Caco-2 (cell line): ENCODE data around the gene AAMP. TPM values are rescaled to one million over a fixed set of nuclear protein-coding genes. Genes with fewer than 3 reads are reported as not detected.

ENCODE experiments used
- BruUV-seq: library from RNA; stranded (reverse); fragments of 400-500 nt; replicated peaks from 2 replicates; lab custom pipeline; 2021; lab: Mats Ljungman, UMichigan
- CTCF ChIA-PET: fragments of 300-600 bp; sonication (Branson Sonifier 250); formaldehyde crosslinking; loops from one replicate; lab custom pipeline; 2022; ENCODE audit warnings: antibody characterized with exemption; lab: Charles Lee
- POLR2A ChIA-PET: fragments of 300-600 bp; sonication (Branson Sonifier 250); formaldehyde crosslinking; loops from one replicate; lab custom pipeline; 2022; ENCODE audit warnings: antibody characterized with exemption; lab: Charles Lee
- DNase-seq, 2 experiments: peaks; one replicate each; pipeline versions ENCODE4 v3.0.0 to v3.0.0-alpha.2; 2020 to 2022
- H3K27me3 ChIP-seq: replicated peaks from 2 replicates; pipeline ENCODE4 v1.6.0; 2011; ENCODE audit warnings: low read length; ENCODE audit not compliant: control insufficient read depth, insufficient read depth
- H3K36me3 ChIP-seq: 2 replicates; pipeline ENCODE4 v1.5.1; 2011; ENCODE audit warnings: low read length; ENCODE audit not compliant: control insufficient read depth, insufficient read depth
- H3K4me1 ChIP-seq: fragments of 250-450 bp; sonication (Bioruptor Pico); 2 replicates; pipeline ENCODE4 v1.5.1; 2020; ENCODE audit warnings: mild to moderate bottlenecking
- H3K4me3 ChIP-seq: 2 replicates; pipeline ENCODE4 v1.5.1; 2011; ENCODE audit warnings: low read depth, mild to moderate bottlenecking, control low read depth, low read length
- H3K9me3 ChIP-seq: fragments of 250-450 bp; sonication (Bioruptor Pico); 2 replicates; pipeline ENCODE4 v1.5.1; 2020; ENCODE audit warnings: mild to moderate bottlenecking, moderate library complexity
- H3K27ac Mint-ChIP-seq: one replicate; pipeline ENCODE4 v1.8.0; 2022; ENCODE audit warnings: mixed read lengths; ENCODE audit not compliant: unreplicated experiment
- H3K27me3 Mint-ChIP-seq: one replicate; pipeline ENCODE4 v1.8.0; 2022; ENCODE audit warnings: mixed read lengths; ENCODE audit not compliant: insufficient read depth, unreplicated experiment
- H3K36me3 Mint-ChIP-seq: one replicate; pipeline ENCODE4 v1.8.0; 2022; ENCODE audit warnings: mild to moderate bottlenecking, mixed read lengths; ENCODE audit not compliant: insufficient read depth, unreplicated experiment
- H3K4me1 Mint-ChIP-seq: one replicate; pipeline ENCODE4 v1.8.0; 2022; ENCODE audit warnings: low read depth, mixed read lengths; ENCODE audit not compliant: unreplicated experiment
- H3K4me3 Mint-ChIP-seq: one replicate; pipeline ENCODE4 v1.8.0; 2022; ENCODE audit warnings: mild to moderate bottlenecking, moderate library complexity, mixed read lengths; ENCODE audit not compliant: unreplicated experiment
- H3K9me3 Mint-ChIP-seq: one replicate; pipeline ENCODE4 v1.8.0; 2022; ENCODE audit warnings: mixed read lengths; ENCODE audit not compliant: unreplicated experiment
- CTCF ChIP-seq, 2 experiments: fragments of 200-600 bp in 1 of 2; IDR thresholded peaks; 1 replicate in 1 of 2; 2 replicates in 1 of 2; pipeline versions ENCODE4 v1.5.1 to v1.8.0; 2011 to 2022; ENCODE audit warnings: antibody characterized with exemption in 1 of 2, control low read depth in 1 of 2, inconsistent platforms in 1 of 2, low read depth in 1 of 2, low read length in 1 of 2, mild to moderate bottlenecking in 1 of 2, moderate library complexity in 1 of 2; ENCODE audit not compliant: insufficient read depth in 1 of 2, severe bottlenecking in 1 of 2, unreplicated experiment in 1 of 2
- intact Hi-C: fragments of 100-400 bp; cut with micrococcal nuclease; formaldehyde crosslinking; loops from one replicate; pipeline ENCODE4 v1.10.0; 2022; ENCODE audit not compliant: unreplicated experiment
- total RNA-seq: library from RNA; stranded (reverse); gene quantifications from 2 replicates; pipeline ENCODE4 v1.2.3, GENCODE V29; 2022

Gene AAMP
- total RNA-seq, 1 experiment from 2014 or later: 125 TPM

GRCh38 chr2:218284106-218284811 lies 14.3 kb upstream of the AAMP start:
- Mint-ChIP-seq H3K4me3 (no peak overlapping the region), H3K9me3 (no peaks in the 10 kb centered on the region), H3K27ac (peak overlapping the region; percentile 64), H3K27me3 (no peaks in the 10 kb centered on the region), H3K36me3 (peaks cover 84% of the 10 kb centered on the region), H3K4me1 (peaks cover 48% of the 10 kb centered on the region)
- Histone ChIP-seq H3K4me3 (no peak overlapping the region), H3K36me3 (peaks cover 5% of the 10 kb centered on the region), H3K27me3 (no peaks in the 10 kb centered on the region), H3K4me1 (peaks cover 72% of the 10 kb centered on the region), H3K9me3 (no peaks in the 10 kb centered on the region)
- intact Hi-C loops: no loop called here
- BruUV-seq: no TSS peak
- ChIA-PET POLR2A (interaction anchor here (1.2 kb wide), 1 partner anchor 9 kb away, joined by 12 read pairs; no protein-coding TSS in a partner anchor), CTCF (interaction anchor here (0.9 kb wide), 1 partner anchor 9 kb away, joined by 4 read pairs; no protein-coding TSS in a partner anchor)
- no peak for TF ChIP-seq CTCF (IDR thresholded peaks at IDR 0.05; ENCODE audit: insufficient read depth in 1 of 2, low read depth in 1 of 2, low read length in 1 of 2, severe bottlenecking in 1 of 2, unreplicated experiment in 1 of 2)
- DNase-seq: no peak

- Histone ChIP-seq H3K36me3 (peaks cover 6% of the 10 kb centered on the region), H3K9me3 (no peaks in the 10 kb centered on the region), H3K4me1 (peaks cover 54% of the 10 kb centered on the region), H3K27me3 (no peaks in the 10 kb centered on the region), H3K4me3 (no peak overlapping the region)
- CTCF ChIA-PET: no interaction called here
- POLR2A ChIA-PET: no interaction called here
- Mint-ChIP-seq H3K27ac (peak overlapping the region; percentile 87), H3K9me3 (no peaks in the 10 kb centered on the region), H3K36me3 (peaks cover 89% of the 10 kb centered on the region), H3K4me3 (no peak overlapping the region), H3K4me1 (peaks cover 37% of the 10 kb centered on the region), H3K27me3 (no peaks in the 10 kb centered on the region)
- no TSS peak for BruUV-seq
- intact Hi-C loops: no loop called here
- TF ChIP-seq CTCF (IDR thresholded peaks at IDR 0.05; ENCODE audit: insufficient read depth in 1 of 2, low read depth in 1 of 2, low read length in 1 of 2, severe bottlenecking in 1 of 2, unreplicated experiment in 1 of 2): no peak
- peak in 1 of 2 experiments; percentile 43 for DNase-seq
Measured at GRCh38 chr2:218282173-218282991, 12.4 kb upstream of the AAMP start.

GRCh38 chr2:218281449-218281848 lies 11.5 kb upstream of the AAMP start:
- H3K4me3 ChIP-seq: no peak overlapping the region
- peaks cover 6% of the 10 kb centered on the region for H3K36me3 ChIP-seq
- TF ChIP-seq CTCF (IDR thresholded peaks at IDR 0.05; ENCODE audit: insufficient read depth in 1 of 2, low read depth in 1 of 2, low read length in 1 of 2, severe bottlenecking in 1 of 2, unreplicated experiment in 1 of 2): no peak

More at GRCh38 chr2:218281449-218281848, 11.5 kb upstream of the AAMP start:
- CTCF ChIA-PET: no interaction called here
- POLR2A ChIA-PET: interaction anchor here (1.1 kb wide), 1 partner anchor 13 kb away, joined by 12 read pairs; no protein-coding TSS in a partner anchor
- H3K27me3 ChIP-seq: no peaks in the 10 kb centered on the region
- no peaks in the 10 kb centered on the region for H3K9me3 Mint-ChIP-seq
- no peaks in the 10 kb centered on the region for H3K9me3 ChIP-seq
- H3K4me3 Mint-ChIP-seq: peak overlapping the region; percentile 28
- no peak for DNase-seq
- H3K27me3 Mint-ChIP-seq: no peaks in the 10 kb centered on the region
- peaks cover 44% of the 10 kb centered on the region for H3K4me1 ChIP-seq
- no TSS peak for BruUV-seq
- peaks cover 89% of the 10 kb centered on the region for H3K36me3 Mint-ChIP-seq
- peak overlapping the region; percentile 70 for H3K27ac Mint-ChIP-seq
- intact Hi-C loops: no loop called here
- H3K4me1 Mint-ChIP-seq: peaks cover 27% of the 10 kb centered on the region
